ENCODE data around the gene ART1. TPM values are rescaled to one million over a fixed set of nuclear protein-coding genes. Genes with fewer than 3 reads are reported as not detected.

The ART1 gene
- total and polyA plus RNA-seq, 9 donors = 2.3 to 6.3 (median 4.1) TPM

DNA sequence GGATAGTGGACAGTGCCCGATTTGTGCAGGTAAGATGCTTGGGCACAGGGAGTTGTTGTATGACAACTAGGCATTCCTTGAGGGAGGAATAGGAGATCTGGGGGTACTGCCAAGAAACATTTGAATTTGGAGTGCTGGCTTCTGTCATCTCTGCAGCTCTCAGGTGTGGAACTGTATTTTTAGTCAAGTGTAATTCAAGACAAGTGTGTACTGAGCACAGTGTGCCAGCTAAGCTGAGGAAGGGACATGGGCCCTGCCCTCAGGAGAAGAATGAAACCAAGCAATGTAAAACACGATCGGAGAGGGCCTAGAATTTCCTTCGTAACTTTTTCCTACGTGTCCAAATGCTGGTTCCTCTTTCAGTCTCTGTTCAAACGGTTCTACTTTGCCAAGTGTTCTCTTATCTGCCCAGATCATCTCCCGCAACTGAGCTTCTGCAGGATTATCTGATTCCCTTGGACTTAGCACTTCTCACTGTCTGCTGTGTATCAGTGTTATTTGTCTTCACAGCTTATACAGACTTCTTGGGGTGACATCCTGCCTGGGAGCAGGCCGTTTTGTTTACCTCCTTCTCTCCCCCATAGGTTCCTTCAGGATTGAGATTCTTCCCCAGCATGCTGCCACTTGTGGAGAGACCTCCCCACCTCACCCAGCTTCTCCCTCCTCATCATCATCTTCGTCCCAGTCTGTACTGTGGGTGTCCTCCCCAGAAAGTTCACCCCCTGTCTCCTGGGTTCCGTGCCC is 30.8 kb upstream of the ART1 start:
- peak overlapping the region; percentile 21 for H3K27ac ChIP-seq (ENCODE audit: low read length)
- H3K4me1 ChIP-seq (ENCODE audit: control insufficient read depth, insufficient read depth, low read length) = peaks cover 19% of the 10 kb centered on the region
- peak; percentile 30 for DNase-seq
- no peak overlapping the region for H3K4me3 ChIP-seq (ENCODE audit: low read length)
- H3K36me3 ChIP-seq (ENCODE audit: control insufficient read depth, insufficient read depth, low read length) = no peaks in the 10 kb centered on the region
- H3K9me3 ChIP-seq (replicated peaks; ENCODE audit: control insufficient read depth, low read depth, low read length) = peaks cover 2% of the 10 kb centered on the region
- 59% methylated on average over 10 of the region's 10 CpGs for WGBS (ENCODE audit: insufficient coverage)
- no peaks in the 10 kb centered on the region for H3K27me3 ChIP-seq (ENCODE audit: control insufficient read depth, insufficient read depth, low read length)

DNA sequence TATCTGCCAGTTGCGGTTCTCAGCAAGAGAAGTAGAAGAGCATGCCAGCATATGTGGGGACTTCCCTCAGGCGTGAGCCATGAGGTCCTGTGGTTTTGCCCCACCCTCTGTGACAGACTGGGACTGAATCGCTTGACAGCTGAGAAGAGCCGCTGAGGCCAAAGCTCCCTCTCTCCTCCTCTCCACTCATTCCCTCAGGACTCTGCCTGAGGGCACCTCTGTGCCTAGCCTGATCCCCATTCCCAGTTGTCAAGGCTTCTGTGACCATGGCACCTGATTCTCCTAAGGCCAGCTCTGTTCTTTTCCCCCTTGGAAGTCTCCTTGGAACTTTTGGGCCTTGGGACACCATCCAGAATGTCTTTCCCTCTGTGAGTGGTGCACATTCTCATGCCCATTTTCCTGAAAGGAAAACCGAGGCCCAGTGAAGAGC is 30.2 kb upstream of the ART1 start:
- Histone ChIP-seq H3K9me3 (replicated peaks; ENCODE audit: control insufficient read depth, low read depth, low read length) (peaks cover 2% of the 10 kb centered on the region), H3K4me3 (ENCODE audit: low read length) (no peak overlapping the region), H3K27ac (ENCODE audit: low read length) (no peak overlapping the region), H3K27me3 (ENCODE audit: control insufficient read depth, insufficient read depth, low read length) (no peaks in the 10 kb centered on the region), H3K36me3 (ENCODE audit: control insufficient read depth, insufficient read depth, low read length) (no peaks in the 10 kb centered on the region), H3K4me1 (ENCODE audit: control insufficient read depth, insufficient read depth, low read length) (peaks cover 19% of the 10 kb centered on the region)
- 70% methylated on average over 5 of the region's 5 CpGs for WGBS (ENCODE audit: insufficient coverage)
- DNase-seq = peak; percentile 54

DNA sequence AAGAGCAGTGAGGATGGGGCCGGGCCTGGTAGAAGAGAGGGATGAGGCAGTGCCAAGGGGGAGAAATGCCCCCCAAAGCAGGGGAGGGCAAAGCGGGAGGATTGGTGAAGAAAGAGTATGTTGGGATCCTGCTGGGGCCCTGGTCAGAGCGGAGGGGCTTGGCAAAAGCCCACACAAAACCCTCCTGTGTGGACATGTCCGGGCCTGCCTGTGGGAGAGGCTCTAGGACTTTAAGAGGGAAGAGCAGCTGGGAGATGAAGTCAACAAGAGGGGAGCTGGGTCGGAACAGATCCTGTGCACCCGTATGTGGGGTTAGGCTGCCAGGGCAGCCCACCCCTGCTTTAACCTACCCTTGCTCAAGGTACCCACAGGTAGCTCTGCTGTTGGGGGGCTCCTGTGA is 28.9 kb upstream of the ART1 start:
- Histone ChIP-seq H3K9me3 (replicated peaks; ENCODE audit: control insufficient read depth, low read depth, low read length) (peaks cover 2% of the 10 kb centered on the region), H3K27ac (ENCODE audit: low read length) (no peak overlapping the region), H3K4me3 (ENCODE audit: low read length) (no peak overlapping the region), H3K4me1 (ENCODE audit: control insufficient read depth, insufficient read depth, low read length) (peaks cover 19% of the 10 kb centered on the region), H3K36me3 (ENCODE audit: control insufficient read depth, insufficient read depth, low read length) (no peaks in the 10 kb centered on the region), H3K27me3 (ENCODE audit: control insufficient read depth, insufficient read depth, low read length) (no peaks in the 10 kb centered on the region)
- 85% methylated on average over 4 of the region's 6 CpGs for WGBS (ENCODE audit: insufficient coverage)
- DNase-seq = no peak

DNA sequence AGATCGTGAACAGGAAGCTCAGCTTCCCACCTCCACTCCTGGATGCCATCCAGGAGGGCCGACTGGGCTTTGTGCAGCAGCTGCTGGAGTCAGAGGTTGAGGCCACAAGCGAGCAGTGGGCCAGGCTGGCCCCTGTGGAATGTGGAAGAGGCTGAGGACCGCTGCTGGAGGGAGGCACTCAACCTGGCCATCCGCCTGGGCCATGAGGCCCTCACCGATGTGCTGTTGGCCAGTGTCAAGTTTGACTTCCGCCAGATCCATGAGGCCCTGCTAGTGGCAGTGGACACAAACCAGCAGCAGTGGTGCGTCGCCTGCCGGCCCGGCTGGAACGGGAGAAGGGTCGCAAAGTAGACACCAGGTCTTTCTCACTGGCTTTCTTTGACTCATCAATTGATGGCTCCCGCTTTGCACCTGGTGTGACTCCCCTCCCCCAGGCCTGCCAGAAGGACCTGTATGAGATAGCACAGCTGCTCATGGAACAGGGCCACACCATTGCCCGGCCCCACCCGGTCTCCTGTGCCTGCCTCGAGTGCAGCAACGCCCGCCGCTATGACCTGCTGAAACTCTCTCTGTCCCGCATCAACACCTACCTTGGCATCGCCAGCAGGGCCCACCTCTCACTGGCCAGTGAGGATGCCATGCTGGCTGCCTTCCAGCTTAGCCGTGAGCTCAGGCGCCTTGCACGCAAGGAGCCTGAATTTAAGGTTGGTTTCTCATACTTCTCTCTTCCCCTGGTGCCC is 28.0 kb upstream of the ART1 start:
- H3K27ac ChIP-seq (ENCODE audit: low read length) = no peak overlapping the region
- peak; percentile 48 for DNase-seq
- H3K4me3 ChIP-seq (ENCODE audit: low read length) = no peak overlapping the region
- H3K36me3 ChIP-seq (ENCODE audit: control insufficient read depth, insufficient read depth, low read length) = no peaks in the 10 kb centered on the region
- peaks cover 2% of the 10 kb centered on the region for H3K9me3 ChIP-seq (replicated peaks; ENCODE audit: control insufficient read depth, low read depth, low read length)
- H3K4me1 ChIP-seq (ENCODE audit: control insufficient read depth, insufficient read depth, low read length) = peaks cover 19% of the 10 kb centered on the region
- WGBS (ENCODE audit: insufficient coverage) = 59% methylated on average over 19 of the region's 25 CpGs
- no peaks in the 10 kb centered on the region for H3K27me3 ChIP-seq (ENCODE audit: control insufficient read depth, insufficient read depth, low read length)

DNA sequence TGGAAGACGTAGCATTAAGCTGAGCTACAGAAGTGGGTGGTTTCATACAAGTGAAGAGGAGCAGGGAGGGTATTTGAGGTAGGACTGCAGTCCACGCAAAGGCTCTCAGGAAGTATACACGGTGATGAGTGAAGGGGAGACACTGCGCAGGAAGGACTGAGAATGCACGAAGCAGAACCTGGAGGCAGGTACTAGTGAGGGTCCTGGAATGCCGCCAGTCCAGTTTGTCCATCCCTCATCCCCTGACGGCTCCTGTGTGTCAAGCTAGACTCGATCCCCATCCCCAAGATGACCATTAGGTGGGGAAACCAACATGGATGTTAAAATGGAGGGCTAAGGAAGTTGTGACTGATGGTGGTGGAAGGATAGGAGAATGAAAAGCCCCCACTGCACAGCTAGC is 26.9 kb upstream of the ART1 start:
- Histone ChIP-seq H3K4me3 (ENCODE audit: low read length) (no peak overlapping the region), H3K4me1 (ENCODE audit: control insufficient read depth, insufficient read depth, low read length) (peaks cover 19% of the 10 kb centered on the region), H3K27me3 (ENCODE audit: control insufficient read depth, insufficient read depth, low read length) (no peaks in the 10 kb centered on the region), H3K9me3 (replicated peaks; ENCODE audit: control insufficient read depth, low read depth, low read length) (no peaks in the 10 kb centered on the region), H3K27ac (ENCODE audit: low read length) (no peak overlapping the region), H3K36me3 (ENCODE audit: control insufficient read depth, insufficient read depth, low read length) (no peaks in the 10 kb centered on the region)
- DNase-seq = no peak
- WGBS (ENCODE audit: insufficient coverage) = 69% methylated on average over 5 of the region's 8 CpGs

DNA sequence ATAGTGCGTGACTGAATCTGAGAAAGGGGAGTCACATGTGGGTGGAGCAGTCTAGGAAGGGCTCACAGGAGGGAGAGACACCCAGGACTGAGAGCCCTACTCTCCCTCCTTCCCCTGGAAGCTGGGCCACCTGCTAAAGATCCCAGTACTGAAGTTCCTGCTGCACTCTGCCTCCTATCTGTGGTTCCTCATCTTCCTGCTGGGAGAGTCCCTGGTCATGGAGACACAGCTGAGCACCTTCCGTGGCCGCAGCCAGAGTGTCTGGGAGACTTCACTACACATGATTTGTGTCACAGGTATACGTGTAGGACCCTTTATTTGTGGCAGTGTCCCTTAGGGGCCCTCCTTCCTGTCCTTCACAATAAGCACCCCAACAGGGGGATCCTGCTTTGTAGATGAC is 22.4 kb upstream of the ART1 start:
- Histone ChIP-seq H3K36me3 (ENCODE audit: control insufficient read depth, insufficient read depth, low read length) (no peaks in the 10 kb centered on the region), H3K4me3 (ENCODE audit: low read length) (no peak overlapping the region), H3K27ac (ENCODE audit: low read length) (no peak overlapping the region), H3K4me1 (ENCODE audit: control insufficient read depth, insufficient read depth, low read length) (no peaks in the 10 kb centered on the region), H3K27me3 (ENCODE audit: control insufficient read depth, insufficient read depth, low read length) (no peaks in the 10 kb centered on the region), H3K9me3 (replicated peaks; ENCODE audit: control insufficient read depth, low read depth, low read length) (no peaks in the 10 kb centered on the region)
- no peak for DNase-seq
- 0% methylated on average over 1 of the region's 4 CpGs for WGBS (ENCODE audit: insufficient coverage)

DNA sequence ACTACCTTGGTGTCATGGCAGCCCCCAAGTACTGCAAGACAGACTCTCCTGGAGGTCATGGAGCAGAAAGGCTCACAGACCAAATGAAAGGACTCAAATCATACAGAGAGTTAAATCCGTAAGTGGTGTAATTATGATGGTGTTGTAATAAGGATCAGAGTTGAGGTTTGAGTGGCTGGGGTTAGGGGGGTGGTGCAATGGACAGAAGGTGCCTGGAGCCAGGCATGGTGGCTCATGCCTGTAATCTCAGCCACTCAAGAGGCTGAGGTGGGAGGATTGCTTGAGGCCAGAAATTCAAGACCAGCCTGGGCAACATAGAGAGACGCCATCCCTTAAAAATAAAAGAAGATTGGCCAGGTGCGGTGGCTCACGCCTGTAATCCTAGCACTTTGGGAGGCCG is 21.8 kb upstream of the ART1 start:
- WGBS (ENCODE audit: insufficient coverage) = 90% methylated on average over 5 of the region's 5 CpGs
- Histone ChIP-seq H3K4me3 (ENCODE audit: low read length) (no peak overlapping the region), H3K36me3 (ENCODE audit: control insufficient read depth, insufficient read depth, low read length) (no peaks in the 10 kb centered on the region), H3K4me1 (ENCODE audit: control insufficient read depth, insufficient read depth, low read length) (no peaks in the 10 kb centered on the region), H3K9me3 (replicated peaks; ENCODE audit: control insufficient read depth, low read depth, low read length) (no peaks in the 10 kb centered on the region), H3K27me3 (ENCODE audit: control insufficient read depth, insufficient read depth, low read length) (no peaks in the 10 kb centered on the region), H3K27ac (ENCODE audit: low read length) (no peak overlapping the region)
- DNase-seq = no peak

DNA sequence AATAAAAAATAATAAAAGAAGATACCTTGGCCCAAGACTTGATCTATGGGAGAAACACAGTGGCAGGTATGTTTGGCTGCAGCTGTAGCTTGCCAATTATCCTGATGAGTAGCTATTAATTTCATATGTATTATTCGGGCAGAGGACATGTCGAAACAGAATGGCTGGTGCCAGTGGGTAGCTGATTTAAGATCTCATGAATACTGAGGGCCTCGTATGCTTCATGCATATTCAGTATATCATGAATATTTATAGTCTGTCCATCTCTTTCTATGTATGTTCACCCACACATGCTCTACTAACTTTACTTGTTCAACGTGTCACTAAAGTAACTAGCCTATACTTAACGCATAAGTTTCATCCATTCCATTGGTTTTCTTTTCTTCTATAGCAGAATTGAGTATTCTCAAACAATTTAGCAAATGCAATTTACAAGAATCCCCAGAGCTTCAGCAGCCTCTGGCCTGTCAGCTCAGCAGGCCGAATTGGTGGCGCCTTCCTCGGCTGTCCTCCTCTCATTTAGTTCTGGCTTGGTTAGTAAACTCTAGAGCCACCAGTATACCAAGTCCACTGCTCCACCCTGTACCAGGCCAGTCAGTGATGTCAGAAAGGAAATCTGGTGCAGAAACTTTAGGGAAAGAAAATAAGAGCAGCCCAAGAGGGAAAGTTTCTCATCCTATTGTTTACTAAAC is 21.0 kb upstream of the ART1 start:
- Histone ChIP-seq H3K27me3 (ENCODE audit: control insufficient read depth, insufficient read depth, low read length) (no peaks in the 10 kb centered on the region), H3K4me3 (ENCODE audit: low read length) (no peak overlapping the region), H3K4me1 (ENCODE audit: control insufficient read depth, insufficient read depth, low read length) (no peaks in the 10 kb centered on the region), H3K9me3 (replicated peaks; ENCODE audit: control insufficient read depth, low read depth, low read length) (no peaks in the 10 kb centered on the region), H3K27ac (ENCODE audit: low read length) (no peak overlapping the region), H3K36me3 (ENCODE audit: control insufficient read depth, insufficient read depth, low read length) (no peaks in the 10 kb centered on the region)
- no peak for DNase-seq
- WGBS (ENCODE audit: insufficient coverage) = no CpG with 5 or more reads among the region's 8 CpGs

DNA sequence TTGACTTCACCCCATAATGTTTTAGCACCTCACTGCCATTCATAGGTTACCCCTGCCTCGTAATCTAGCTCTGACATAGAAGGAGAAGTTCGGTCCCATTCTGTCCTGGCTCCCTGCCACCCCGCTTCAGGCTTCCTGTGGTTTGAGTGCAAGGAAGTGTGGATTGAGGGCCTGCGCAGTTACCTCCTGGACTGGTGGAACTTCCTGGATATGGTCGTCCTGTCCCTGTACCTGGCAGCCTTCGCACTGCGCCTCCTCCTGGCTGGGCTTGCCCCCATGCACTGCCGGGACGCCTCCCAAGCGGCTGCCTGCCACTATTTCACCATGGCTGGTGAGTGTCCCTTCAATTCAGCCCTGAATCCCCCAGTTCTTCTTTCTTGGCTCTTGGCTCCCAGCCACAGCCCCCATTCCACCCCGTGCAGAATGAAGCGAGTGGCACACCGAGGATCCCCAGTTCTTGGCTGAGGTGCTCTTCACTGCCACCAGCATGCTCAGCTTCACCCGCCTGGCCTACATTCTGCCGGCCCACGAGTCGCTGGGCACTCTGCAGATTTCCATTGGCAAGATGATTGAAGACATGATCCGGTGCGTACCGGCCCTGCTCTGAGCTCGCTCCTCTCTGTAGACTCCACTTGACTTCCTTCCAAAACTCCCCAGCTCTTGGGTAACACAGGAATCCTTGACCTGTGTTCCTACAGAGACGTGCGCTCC is 18.5 kb upstream of the ART1 start:
- no peak overlapping the region for H3K4me3 ChIP-seq (ENCODE audit: low read length)
- peak; percentile 59 for DNase-seq
- no peaks in the 10 kb centered on the region for H3K4me1 ChIP-seq (ENCODE audit: control insufficient read depth, insufficient read depth, low read length)
- H3K27ac ChIP-seq (ENCODE audit: low read length) = no peak overlapping the region
- H3K27me3 ChIP-seq (ENCODE audit: control insufficient read depth, insufficient read depth, low read length) = no peaks in the 10 kb centered on the region
- H3K36me3 ChIP-seq (ENCODE audit: control insufficient read depth, insufficient read depth, low read length) = no peaks in the 10 kb centered on the region
- no peaks in the 10 kb centered on the region for H3K9me3 ChIP-seq (replicated peaks; ENCODE audit: control insufficient read depth, low read depth, low read length)
- WGBS (ENCODE audit: insufficient coverage) = 84% methylated on average over 17 of the region's 23 CpGs

DNA sequence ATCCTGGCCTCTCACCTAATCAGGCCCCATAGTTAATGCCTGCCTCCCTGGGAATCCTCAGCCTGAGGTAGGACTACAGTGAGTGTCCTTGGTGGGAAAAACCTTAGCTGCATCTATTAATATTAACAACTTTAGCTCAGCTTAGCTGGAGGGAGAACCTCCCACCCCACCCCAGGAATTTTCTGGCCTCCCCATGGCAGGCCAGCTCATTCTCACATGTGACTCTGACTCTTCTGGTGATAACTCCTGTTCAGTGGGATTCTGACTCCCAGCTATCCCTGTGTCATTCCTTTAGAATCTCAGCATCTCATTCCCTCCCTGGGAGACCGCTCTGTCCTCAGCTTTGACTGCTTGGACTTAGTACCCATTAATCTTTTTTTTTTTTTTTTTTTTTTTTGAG is 17.6 kb upstream of the ART1 start:
- Histone ChIP-seq H3K4me1 (ENCODE audit: control insufficient read depth, insufficient read depth, low read length) (no peaks in the 10 kb centered on the region), H3K4me3 (ENCODE audit: low read length) (no peak overlapping the region), H3K27ac (ENCODE audit: low read length) (no peak overlapping the region), H3K9me3 (replicated peaks; ENCODE audit: control insufficient read depth, low read depth, low read length) (no peaks in the 10 kb centered on the region), H3K27me3 (ENCODE audit: control insufficient read depth, insufficient read depth, low read length) (no peaks in the 10 kb centered on the region), H3K36me3 (ENCODE audit: control insufficient read depth, insufficient read depth, low read length) (no peaks in the 10 kb centered on the region)
- no peak for DNase-seq
- no CpG with 5 or more reads among the region's 1 CpG for WGBS (ENCODE audit: insufficient coverage)

Data from muscle of leg (tissue), 11 donors.